Islet of Langerhans (tissue), 1 donor: ENCODE measurements around the gene PCTP.
A peak's percentile ranks its signal among the peaks of the same experiment; 100 is the strongest.

ENCODE experiments used
- FAIRE-seq: peaks from one replicate; lab custom pipeline; 2011; peaks lifted over from hg19 to GRCh38; lab: Jason Lieb, UNC

Gene PCTP

DNA sequence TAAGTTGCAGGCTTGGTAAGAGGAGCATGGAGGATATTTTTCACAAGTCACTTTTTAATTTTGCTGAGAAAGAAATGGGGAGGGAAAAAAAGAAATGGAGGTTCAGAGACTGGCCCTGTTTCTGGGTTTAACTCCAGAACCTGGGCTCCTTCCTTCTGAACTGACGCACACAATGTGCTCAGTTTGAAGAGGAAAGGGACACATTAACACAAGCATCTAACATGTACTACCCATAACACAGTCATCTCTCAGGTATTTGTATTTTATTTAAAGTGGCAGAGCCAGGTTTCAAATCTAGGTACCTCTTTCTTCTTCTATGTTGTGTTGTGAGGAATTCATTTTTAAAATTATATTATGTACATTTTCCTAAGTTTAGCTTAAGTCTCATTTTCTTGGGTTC lies 22.9 kb upstream of the PCTP start:
- no peak for FAIRE-seq

DNA sequence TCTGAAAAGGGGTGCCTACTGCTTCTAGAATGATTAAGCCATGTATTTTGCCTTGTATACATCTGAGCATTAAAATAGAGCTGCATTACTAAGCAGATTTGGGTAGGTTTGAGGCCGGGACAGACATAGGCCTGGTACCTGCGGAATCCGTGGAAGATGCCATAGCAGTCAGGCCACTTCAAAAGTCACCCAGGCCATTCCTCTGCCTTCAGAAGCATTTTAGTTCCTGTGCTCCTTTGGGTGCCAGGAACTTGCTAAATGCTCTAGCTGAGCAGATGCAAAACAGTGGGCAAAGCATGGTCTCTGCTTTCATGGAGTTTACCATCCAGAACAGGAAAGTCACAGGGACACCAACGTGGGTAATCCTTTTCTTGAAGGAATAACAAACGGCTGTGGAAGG lies 22.5 kb upstream of the PCTP start:
- FAIRE-seq, result no peak

DNA sequence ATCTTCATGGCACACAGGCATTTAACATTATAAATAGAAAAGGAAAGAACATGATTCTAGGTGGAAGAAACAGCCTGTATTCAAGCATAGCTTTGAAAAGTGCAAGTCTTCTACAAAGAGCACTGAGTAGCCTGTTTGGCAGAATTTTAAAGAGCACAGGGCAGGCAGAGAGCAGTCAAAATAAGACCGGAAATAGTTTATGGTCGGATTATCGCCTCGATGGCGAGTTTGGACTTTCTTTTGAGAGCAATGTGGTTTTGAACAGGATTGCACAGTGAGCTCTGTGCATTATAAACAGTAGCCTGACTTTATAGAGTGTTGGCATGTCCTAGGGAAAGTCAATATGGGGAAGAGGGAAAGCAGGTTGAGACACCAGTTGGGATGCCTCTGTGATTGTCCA lies 22.0 kb upstream of the PCTP start:
- FAIRE-seq, result no peak

DNA sequence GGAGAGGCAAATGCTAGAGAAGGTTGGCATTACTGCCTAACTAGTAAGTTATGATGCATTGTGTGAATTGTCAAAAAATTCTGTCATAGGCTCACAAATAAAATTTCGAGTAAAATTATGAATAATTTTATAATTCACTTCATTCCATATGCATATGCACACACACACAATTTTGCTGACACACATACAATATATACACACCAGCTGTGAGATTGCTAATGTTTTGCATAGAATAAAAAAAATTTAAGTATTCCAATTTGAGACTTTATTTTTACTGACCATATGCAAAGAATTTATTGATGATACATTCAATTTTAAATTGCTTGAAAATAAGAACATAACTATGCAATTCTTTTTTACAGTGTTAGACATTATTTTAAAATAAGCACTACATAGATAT lies 21.4 kb upstream of the PCTP start:
- no peak for FAIRE-seq

DNA sequence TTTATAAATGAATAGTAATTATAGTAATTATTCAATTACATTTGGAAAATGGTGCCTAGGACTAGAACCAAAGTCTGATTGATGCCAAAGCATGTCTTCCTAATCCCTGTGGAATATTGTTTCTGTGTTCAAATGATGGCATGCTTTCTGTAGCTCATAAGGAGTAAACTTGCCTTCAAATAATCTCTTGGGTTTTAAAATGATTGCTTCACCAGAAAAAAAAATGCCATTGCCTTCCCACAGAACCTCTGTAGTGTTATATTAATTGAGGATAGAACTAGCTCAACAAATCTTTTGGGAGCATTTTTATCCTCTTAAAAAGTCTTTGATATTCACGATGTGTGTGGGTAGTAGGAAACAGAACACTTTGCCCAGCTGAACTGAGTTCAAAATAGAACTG lies 20.5 kb upstream of the PCTP start:
- no peak for FAIRE-seq

DNA sequence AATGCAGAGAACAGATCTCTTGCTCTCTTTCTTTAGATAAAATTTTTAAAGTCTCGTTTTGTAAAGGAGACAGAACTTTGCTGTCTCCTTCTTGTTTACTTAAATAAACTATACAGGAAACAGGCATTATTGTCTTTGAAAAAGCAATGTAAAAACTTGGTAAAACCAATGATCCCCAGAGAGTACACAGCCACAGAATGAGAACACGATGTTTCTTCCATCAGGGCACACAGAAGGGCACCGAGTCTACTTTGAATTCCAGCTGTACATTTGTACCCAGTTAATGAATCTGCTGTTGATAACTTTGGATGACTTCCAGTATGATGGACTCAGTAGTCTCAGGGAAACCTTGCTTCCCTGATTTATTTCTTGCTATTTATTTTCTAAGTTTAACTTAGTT lies 20.0 kb upstream of the PCTP start:
- FAIRE-seq, result no peak

DNA sequence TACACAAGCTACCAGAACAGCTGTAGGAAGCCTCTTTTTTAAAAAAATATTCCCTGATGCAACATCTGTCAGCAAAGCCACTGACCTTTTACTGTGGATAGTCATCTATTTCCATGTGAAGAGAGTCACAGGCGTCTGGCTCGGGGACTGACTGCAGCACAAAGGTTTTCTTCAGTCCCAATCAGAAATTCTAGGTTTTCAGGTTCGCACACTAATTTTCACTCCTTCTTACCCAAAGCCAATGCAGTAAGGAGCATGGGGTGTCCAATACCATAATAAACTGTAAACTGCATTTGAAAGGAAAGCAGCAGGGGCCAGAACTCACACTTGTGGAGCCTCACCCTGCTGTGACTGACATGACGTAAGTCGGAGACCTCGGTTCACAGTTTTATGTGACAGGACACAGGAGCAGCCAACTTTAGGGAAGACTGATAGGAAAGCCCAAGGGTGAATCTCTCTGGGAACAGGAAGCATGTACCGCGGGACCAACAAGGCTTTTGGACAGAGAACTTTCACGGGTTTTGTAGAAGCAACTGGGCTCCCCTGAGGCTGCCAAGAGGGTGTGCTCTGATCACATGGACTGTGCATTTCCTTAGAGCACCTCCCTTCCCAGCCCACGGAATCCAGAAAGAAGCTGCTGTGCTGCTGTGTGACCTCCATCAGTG lies 19.1 kb upstream of the PCTP start:
- no peak for FAIRE-seq

DNA sequence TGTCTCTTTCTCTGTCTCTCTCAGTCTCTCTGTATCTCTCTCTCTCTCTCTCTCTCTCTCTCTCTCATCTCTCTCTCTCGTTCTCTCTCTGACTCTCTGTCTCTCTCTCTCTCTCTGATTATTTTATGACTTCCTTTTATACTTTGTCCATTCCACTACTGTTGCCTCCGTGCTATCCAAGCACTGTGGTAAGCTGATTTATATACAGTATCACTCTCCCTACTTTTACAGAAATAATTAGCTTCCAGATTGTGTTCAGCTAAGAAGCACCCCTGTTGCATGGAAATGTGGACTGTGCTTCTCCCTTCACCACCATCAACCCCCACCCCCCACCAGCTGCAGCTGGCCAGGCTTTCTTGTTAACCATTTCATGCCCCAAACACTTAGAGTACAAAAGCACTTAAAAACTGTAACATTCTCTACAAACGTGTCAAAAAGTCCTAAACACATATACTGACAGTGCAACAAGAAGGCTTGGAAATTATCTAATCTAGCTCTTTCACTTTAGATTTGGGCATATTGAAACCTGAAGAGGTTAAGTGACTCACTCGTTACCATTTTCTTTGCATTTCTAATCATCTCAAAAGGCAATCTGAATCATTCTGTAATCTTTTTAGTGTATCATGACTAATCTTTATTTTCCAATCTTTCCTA lies 16.6 kb upstream of the PCTP start:
- no peak for FAIRE-seq

DNA sequence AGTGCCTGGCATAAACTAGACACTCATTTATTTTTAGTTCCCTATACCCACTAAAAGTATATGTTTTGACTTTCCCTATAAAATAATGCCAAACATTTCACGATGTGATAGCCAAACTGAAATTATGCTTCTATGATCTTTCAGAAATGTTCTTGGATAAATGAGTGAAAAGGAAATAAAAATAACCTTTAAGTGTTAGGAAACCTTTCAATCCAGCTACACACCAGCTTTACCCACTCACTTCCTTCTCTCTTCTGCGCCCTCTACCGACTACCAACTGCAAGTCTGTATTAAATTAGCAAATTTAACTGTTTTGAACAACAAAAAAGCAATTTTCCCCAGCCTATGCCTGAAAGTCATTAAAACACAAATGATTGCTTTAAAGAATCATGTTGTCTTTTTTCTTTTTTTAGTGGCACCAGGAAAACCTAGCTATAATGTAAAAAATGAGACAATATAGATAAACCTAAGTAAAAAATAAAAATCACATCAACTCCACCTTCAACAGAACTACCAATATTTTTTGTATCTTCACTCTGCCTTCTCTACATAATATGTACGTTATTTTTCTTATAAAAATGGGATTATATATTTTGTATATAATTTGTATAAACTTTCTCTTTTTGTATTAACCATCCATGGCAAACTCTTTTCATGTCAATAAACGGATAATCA lies 15.0 kb upstream of the PCTP start:
- FAIRE-seq, result peak; percentile 84

DNA sequence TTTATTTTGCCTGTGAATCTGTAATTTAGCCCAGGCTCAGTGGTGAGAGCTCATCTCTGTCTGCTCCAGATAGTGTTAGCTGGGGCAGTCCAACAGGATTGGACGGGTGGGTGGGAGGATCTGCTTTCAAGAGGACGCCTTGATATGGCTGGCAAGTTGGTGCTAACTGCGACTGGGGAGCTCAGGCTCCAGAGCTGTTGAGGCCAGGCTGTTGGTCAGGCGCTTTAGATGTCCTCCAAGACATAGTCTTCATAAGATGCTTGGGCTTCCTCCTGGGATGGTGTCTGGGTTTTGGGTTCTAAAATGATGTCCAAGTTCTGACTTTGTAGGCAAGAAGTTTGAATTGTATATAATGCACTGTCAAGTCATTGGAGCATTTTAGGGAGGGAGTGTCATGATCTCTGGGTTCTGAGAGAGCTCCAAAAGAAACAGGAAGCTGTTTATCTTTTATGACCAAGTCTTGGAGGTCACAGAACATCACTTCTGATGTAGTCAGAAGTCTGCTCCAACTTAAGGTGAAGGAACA lies 12.8 kb upstream of the PCTP start:
- no peak for FAIRE-seq

DNA sequence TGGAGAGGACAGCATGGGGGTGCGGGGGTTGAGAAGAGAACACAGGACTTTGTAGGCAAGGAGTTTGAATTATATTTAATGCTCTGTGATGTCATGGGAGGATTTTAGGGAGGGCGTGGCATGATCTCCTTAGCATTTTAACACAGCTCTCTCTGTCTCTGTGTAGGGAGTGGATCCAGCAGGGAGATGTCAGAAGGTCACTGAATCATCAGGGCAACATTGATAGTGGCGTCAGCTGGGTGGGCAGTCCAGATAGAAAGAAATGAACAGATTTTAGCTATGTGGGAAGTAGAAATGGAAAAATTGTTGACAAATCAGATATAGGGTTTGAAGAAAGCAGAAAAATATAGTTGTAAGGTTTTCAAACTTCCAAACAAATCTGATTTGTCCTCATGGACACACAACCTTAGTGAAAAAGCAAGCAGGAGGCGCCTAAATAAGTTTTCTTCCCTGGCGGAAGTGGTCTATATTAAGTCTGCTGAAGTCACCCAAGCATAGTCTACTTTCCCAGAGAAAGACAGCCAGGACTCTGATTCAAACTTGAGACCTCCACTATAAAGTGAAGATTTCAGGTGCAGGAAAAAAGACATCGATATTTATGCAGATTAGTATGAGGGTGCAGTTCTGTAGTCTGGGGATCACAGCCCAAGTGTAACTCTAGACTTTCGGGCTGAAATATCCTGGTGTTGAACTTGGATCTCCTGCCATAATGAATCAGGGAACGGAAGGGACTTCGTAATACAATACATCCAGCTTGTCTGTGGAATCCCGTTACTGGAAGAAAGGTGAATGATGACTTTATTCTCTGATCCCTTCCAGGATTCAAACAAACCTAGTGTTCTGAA lies 10.1 kb upstream of the PCTP start:
- no peak for FAIRE-seq

DNA sequence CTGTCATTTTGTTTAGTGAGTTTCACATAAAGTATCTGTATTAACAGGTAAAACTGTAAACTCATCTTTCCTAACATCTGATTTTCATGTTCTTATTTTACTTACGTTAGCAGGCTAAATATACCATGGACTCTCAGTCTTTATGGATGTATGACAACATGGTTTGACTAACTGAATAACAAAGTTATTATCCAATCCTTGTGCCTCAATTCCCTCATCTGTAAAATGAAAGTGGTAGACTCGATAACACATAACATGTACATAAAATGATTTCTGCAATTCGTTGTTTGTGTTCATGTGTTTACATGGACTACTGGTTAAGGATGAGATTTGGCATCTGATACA lies 9.5 kb upstream of the PCTP start:
- FAIRE-seq, result no peak

DNA sequence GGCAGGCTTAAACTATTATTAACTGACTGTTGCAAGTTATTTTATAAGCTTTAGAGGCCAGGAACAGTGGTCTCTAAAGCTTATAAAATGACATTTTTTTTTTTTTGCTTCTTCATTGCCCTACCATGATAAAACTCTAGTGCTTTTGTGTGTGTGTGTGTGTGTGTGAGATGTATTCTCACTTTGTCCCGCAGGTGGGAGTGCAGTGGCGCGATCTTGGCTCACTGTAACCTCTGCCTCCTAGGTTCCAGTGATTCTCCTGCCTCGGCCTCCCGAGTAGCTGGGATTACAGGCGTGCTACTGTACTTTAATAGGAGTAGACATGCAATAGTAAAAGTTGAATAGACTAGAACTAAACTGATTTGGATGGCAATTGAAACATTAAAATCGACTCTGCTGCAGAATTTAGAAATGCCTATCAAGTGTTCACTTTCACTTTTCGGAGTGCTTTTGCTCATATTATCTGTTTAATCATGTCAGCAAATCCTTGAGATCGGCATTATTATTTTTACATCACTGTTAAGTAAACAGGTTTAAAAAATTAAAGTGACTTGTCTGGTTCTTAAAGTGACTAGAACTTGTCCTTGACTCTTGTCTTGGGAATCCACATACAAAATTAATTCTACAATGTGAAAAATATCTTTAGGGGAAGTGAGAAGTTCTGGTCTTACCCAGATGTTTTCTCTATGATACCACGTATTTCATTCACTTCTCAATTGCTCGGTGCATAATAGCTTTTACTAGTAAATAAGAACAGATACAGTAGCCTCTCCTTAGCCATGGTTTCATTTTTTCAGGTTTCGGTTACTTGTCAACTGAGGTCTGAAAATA lies 8.4 kb upstream of the PCTP start:
- no peak for FAIRE-seq

DNA sequence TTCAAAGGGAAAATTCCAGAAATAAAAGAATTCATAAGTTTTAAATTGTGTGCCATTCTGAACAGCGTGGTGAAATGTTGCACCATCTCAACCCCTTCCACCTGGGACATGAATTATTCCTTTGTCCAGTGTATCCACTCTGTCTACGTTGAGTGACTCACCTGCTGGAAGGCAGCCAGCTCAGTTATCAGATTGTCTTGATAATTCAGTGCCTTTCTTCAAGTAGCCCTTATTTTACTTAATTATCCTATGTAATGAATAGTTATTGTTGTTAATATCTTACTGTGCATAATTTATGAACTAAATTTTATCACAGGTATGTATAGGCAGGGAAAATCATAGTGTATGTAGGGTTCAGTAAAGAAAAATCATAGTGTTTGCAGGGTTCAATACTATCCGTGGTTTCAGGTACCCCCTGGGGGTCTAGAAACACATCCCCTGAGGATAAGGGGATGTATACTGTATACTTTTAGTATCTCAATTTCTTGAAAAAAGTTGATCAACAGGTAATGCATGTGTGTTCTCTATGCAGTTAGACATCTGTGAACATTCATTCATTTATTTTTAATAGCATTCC lies 7.7 kb upstream of the PCTP start:
- peak; percentile 72 for FAIRE-seq

DNA sequence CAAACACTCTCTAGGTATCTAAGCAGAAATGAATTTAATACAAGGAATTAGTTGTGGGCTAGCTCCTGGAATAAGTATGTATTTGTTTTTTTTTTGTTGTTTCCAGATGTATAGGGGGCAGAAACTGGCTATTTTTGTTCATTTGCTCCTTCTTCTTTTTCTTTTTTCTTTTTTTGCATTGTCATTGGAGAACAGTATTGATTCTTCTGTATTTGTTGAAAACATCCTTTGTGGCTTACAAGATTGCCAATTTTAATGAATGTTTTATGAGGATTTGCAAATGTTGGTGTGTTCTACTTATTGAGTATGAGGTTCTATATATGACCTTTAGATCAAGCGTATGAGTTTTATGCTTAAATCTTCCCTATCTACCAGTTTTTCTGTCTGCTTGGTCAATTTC lies 5.6 kb upstream of the PCTP start:
- no peak for FAIRE-seq

DNA sequence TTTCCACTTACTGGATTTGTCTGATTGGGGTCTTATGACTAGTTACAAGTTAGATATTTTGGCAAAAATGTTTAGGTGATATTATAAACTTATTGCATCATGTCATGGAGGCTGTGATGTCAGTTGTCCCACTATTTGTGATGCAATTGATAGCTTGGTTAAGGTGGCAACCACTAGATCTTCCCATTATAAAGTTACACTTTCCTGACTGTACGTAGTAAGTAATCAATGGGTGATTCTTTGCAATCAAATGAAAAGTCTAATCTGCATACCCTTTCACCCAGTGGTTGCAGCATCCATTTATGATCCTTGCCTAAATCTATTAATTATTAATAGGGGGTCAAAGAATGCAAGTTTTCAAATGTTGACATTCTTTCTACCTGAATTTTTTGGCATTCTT lies 4.4 kb upstream of the PCTP start:
- no peak for FAIRE-seq

DNA sequence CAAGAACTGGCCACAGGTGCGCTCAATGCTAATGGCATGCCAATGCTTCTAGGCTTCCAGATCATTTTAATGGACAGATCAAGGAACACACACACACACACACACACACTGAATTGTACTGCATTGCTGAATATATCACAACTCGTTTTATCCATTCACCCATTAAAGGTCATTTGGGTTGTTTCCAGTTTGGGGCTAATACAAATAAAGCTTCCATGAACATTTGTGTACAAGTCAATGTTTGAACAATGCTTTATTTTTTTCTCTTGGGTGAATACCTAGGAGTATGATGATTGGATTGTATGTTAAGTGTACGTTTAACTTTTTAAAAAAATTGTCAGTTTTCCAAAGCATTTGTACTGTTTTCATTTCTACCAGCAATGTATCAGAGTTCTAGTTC lies 3.6 kb upstream of the PCTP start:
- no peak for FAIRE-seq

DNA sequence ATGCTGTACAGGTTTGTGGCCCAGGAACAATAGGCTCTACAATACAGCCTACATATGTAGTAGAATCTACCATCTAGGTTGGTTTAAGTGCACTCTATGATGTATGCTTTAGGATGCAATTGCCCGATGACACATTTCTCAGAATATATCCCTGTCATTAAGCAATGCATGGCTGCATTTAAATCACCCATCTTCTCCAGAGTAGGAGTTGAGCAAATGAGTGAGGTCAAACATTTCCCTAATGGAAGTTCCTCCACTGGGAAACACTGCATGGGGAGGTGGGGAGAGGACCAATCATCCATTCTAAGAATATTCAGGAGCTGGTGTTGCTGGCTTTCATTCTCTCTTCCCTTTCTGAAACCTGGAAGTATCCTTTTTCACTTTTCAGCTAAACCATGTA lies 2.0 kb upstream of the PCTP start:
- no peak for FAIRE-seq

DNA sequence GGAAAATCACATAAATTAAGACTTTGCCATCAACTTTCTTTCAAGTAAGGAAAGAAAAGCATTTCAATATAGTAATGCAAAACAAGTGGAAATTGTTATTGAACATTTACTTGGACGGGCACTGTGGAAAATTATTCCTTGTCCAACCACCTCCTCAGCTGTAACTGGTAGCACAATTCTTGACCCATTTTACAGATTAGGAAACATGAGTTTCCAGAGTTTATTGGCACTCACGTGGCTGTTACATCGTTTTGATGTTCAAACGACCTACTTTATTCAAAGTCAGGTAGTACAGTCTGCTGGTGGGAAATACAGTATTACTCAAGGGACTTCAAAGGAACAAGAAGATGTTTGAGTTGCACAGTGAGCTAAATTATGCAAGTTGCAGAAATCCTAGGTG lies 866 bp upstream of the PCTP start:
- FAIRE-seq, result no peak

DNA sequence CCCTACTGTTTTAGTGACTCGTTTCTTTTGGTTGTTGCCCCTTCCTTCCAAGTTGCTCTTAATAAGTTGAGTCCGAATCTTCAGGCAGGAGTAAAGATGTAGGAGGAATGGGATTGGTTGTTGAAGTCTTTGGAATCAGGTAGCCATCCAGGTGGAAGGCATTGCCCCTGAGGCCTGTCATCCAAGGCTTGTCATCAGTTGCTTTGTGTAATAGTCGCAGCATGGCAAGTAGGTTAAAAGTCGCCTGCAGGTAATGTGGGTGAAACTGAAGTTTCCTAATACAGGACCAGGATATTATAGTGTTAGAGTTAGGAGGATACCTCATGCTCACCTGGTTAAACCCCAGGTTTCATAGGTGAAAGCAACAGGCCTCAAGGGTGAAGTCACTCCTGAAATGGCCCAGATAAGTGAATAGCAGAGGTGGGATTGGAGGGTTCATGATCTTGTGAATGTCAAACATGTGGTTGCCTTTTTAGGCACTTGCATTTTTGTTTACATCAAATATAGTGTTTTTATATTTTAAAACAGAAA lies 934 bp downstream of the PCTP start:
- no peak for FAIRE-seq

DNA sequence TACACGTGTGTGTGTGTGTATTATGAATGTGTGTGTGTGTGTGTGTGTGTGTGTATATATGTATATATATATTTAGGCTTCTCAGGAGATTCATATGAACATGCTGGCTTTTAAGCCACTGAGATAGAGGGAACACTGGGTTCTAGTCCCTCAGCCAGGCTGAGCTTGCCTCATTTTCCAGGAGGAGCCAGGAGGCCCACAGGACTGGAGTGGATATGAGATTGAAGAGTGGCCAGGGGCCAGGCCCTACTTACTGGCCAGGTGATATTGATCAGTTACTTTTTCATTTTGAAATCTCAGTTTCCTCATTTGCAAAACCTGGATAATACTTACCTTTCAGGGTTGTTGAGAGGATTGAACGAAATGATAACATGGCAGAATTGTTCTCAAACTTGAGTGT lies 5.8 kb downstream of the PCTP start:
- no peak for FAIRE-seq
